ENCODE results near the gene MGAT3. TPM values are rescaled to one million over a fixed set of nuclear protein-coding genes. Genes with fewer than 3 reads are reported as not detected.

The MGAT3 gene
- polyA plus RNA-seq, 1 donor from 2014 or later = 29.1 TPM

DNA sequence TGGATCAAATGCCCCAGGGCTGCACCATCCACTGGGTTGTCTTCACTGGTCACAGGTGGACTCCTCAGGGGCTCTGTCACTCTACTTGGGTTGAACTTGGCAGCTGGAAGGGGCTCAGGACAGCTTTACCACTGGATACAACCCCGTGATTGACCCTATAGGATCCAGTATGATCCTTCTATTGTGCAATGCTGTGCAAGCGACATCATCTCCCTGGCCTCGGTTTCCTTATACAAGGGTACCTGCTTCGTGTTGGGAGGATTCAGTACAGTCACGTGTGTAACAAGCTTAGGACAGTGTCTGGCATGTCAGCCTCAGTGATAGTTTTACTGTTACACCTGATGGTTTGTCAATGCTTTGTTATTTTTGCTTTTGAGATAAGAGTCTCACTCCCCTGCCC, 24.8 kb downstream of the MGAT3 start:
- H3K36me3 ChIP-seq (ENCODE audit: insufficient read depth, low read length) = no peaks in the 10 kb centered on the region
- no peak overlapping the region for H3K27ac ChIP-seq (ENCODE audit: low read length)
- H3K79me2 ChIP-seq (replicated peaks; ENCODE audit: insufficient read depth, low read length) = no peaks in the 10 kb centered on the region
- H2AFZ ChIP-seq (ENCODE audit: low read depth, low read length) = no peak overlapping the region
- H3K9me3 ChIP-seq (ENCODE audit: low read length) = no peaks in the 10 kb centered on the region
- no peaks in the 10 kb centered on the region for H3F3A ChIP-seq (ENCODE audit: insufficient read depth, low read length, poor library complexity, severe bottlenecking)
- no peaks in the 10 kb centered on the region for H3K9me2 ChIP-seq (ENCODE audit: insufficient read depth, low read length)
- no peaks in the 10 kb centered on the region for H4K20me1 ChIP-seq (ENCODE audit: insufficient read depth)
- no peak overlapping the region for H3K4me3 ChIP-seq (ENCODE audit: low read length)
- no peak for TF ChIP-seq RAD21 (conservative IDR thresholded peaks at IDR 0.05)
- TF ChIP-seq SMC3 (conservative IDR thresholded peaks at IDR 0.05; ENCODE audit: poor library complexity) = no peak
- no peak for TF ChIP-seq EZH2 (IDR thresholded peaks at IDR 0.05; ENCODE audit: borderline replicate concordance, insufficient read depth, low read length, poor library complexity, severe bottlenecking)
- TF ChIP-seq MXI1 (conservative IDR thresholded peaks at IDR 0.05; ENCODE audit: poor library complexity, severe bottlenecking) = no peak
- TF ChIP-seq TAF1 (IDR thresholded peaks at IDR 0.05; ENCODE audit: low read depth) = no peak
- TF ChIP-seq, protein P1, sequence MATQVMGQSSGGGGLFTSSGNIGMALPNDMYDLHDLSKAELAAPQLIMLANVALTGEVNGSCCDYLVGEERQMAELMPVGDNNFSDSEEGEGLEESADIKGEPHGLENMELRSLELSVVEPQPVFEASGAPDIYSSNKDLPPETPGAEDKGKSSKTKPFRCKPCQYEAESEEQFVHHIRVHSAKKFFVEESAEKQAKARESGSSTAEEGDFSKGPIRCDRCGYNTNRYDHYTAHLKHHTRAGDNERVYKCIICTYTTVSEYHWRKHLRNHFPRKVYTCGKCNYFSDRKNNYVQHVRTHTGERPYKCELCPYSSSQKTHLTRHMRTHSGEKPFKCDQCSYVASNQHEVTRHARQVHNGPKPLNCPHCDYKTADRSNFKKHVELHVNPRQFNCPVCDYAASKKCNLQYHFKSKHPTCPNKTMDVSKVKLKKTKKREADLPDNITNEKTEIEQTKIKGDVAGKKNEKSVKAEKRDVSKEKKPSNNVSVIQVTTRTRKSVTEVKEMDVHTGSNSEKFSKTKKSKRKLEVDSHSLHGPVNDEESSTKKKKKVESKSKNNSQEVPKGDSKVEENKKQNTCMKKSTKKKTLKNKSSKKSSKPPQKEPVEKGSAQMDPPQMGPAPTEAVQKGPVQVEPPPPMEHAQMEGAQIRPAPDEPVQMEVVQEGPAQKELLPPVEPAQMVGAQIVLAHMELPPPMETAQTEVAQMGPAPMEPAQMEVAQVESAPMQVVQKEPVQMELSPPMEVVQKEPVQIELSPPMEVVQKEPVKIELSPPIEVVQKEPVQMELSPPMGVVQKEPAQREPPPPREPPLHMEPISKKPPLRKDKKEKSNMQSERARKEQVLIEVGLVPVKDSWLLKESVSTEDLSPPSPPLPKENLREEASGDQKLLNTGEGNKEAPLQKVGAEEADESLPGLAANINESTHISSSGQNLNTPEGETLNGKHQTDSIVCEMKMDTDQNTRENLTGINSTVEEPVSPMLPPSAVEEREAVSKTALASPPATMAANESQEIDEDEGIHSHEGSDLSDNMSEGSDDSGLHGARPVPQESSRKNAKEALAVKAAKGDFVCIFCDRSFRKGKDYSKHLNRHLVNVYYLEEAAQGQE (IDR thresholded peaks at IDR 0.05; ENCODE audit: borderline replicate concordance) = no peak
- TF ChIP-seq, protein P2, sequence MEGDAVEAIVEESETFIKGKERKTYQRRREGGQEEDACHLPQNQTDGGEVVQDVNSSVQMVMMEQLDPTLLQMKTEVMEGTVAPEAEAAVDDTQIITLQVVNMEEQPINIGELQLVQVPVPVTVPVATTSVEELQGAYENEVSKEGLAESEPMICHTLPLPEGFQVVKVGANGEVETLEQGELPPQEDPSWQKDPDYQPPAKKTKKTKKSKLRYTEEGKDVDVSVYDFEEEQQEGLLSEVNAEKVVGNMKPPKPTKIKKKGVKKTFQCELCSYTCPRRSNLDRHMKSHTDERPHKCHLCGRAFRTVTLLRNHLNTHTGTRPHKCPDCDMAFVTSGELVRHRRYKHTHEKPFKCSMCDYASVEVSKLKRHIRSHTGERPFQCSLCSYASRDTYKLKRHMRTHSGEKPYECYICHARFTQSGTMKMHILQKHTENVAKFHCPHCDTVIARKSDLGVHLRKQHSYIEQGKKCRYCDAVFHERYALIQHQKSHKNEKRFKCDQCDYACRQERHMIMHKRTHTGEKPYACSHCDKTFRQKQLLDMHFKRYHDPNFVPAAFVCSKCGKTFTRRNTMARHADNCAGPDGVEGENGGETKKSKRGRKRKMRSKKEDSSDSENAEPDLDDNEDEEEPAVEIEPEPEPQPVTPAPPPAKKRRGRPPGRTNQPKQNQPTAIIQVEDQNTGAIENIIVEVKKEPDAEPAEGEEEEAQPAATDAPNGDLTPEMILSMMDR (IDR thresholded peaks at IDR 0.05; ENCODE audit: poor library complexity, severe bottlenecking) = no peak
- TF ChIP-seq EP300 (conservative IDR thresholded peaks at IDR 0.05; ENCODE audit: poor library complexity, severe bottlenecking) = no peak
- TF ChIP-seq POLR2AphosphoS5 (IDR thresholded peaks at IDR 0.05) = no peak
- no peak overlapping the region for H3K9ac ChIP-seq (ENCODE audit: low read length)
- H3K4me2 ChIP-seq (ENCODE audit: low read length) = no peak overlapping the region
- no peaks in the 10 kb centered on the region for H3K27me3 ChIP-seq (ENCODE audit: insufficient read depth, low read depth, low read length)

DNA sequence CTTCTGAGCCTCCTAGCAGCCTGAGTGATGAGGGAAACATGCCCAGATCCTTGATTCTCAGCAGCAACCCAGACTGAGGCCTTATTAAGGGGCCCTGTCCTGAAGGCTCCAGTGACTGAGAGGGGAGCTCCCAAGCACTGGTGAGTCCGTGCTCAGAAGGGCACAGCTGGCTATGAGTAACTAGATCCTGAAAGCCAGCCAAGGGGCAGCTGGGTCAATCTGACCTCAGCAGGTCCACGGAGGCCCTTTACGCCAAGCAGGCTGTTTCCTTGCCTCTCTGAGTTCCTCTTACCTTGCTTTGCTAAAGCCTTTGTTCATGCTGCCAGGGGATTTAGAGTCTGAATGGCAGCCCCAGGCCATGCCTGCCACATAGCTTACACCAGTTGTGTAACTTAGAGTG, 26.0 kb downstream of the MGAT3 start:
- Histone ChIP-seq H3K27me3 (ENCODE audit: insufficient read depth, low read depth, low read length) (no peaks in the 10 kb centered on the region), H3K9me3 (ENCODE audit: low read length) (no peaks in the 10 kb centered on the region), H3K4me2 (ENCODE audit: low read length) (no peak overlapping the region), H3K27ac (ENCODE audit: low read length) (no peak overlapping the region), H3K36me3 (ENCODE audit: insufficient read depth, low read length) (no peaks in the 10 kb centered on the region), H4K20me1 (ENCODE audit: insufficient read depth) (no peaks in the 10 kb centered on the region), H3K79me2 (replicated peaks; ENCODE audit: insufficient read depth, low read length) (no peaks in the 10 kb centered on the region), H3K9ac (ENCODE audit: low read length) (no peak overlapping the region), H3F3A (ENCODE audit: insufficient read depth, low read length, poor library complexity, severe bottlenecking) (no peaks in the 10 kb centered on the region), H2AFZ (ENCODE audit: low read depth, low read length) (no peak overlapping the region), H3K9me2 (ENCODE audit: insufficient read depth, low read length) (no peaks in the 10 kb centered on the region), H3K4me3 (ENCODE audit: low read length) (no peak overlapping the region)
- TF ChIP-seq EP300 (conservative IDR thresholded peaks at IDR 0.05; ENCODE audit: poor library complexity, severe bottlenecking) (no peak), SMC3 (conservative IDR thresholded peaks at IDR 0.05; ENCODE audit: poor library complexity) (no peak), EZH2 (IDR thresholded peaks at IDR 0.05; ENCODE audit: borderline replicate concordance, insufficient read depth, low read length, poor library complexity, severe bottlenecking) (no peak), POLR2AphosphoS5 (IDR thresholded peaks at IDR 0.05) (no peak), RAD21 (conservative IDR thresholded peaks at IDR 0.05) (no peak), TAF1 (IDR thresholded peaks at IDR 0.05; ENCODE audit: low read depth) (no peak), MXI1 (conservative IDR thresholded peaks at IDR 0.05; ENCODE audit: poor library complexity, severe bottlenecking) (no peak)
- TF ChIP-seq, protein P1 (IDR thresholded peaks at IDR 0.05; ENCODE audit: borderline replicate concordance) = no peak
- TF ChIP-seq, protein P2 (IDR thresholded peaks at IDR 0.05; ENCODE audit: poor library complexity, severe bottlenecking) = no peak

Measured in neural cell (in vitro differentiated cells).